Measurements from ENCODE around the gene PFDN6. TPM values are rescaled to one million over a fixed set of nuclear protein-coding genes. Genes with fewer than 3 reads are reported as not detected.
"Not testable (repeated sequence)": the region's sequence is repeated elsewhere in the genome, so short reads cannot be mapped to it uniquely, and the experiment has no call there.

PFDN6 gene
- total RNA-seq, 4 donors from 2014 or later = 23.6 to 39.8 (median 28.1) TPM; not detected in 1

- H3K27me3 ChIP-seq = no peaks in the 10 kb centered on the region
- DNase-seq = no peak
- intact Hi-C loops (cut with DNase I; ENCODE audit: low total_unique reads) = no loop called here
- peak overlapping the region in 2 of 4 donors; percentile 92 to 93 for H3K27ac ChIP-seq
- TF ChIP-seq POLR2AphosphoS5 (IDR thresholded peaks at IDR 0.05) (no peak), EP300 (IDR thresholded peaks at IDR 0.05; ENCODE audit: low read depth) (no peak), POLR2A (IDR thresholded peaks at IDR 0.05) (no peak)
- WGBS, 2 donors (ENCODE audit: low coverage in 1 of 2) = 86 to 89% methylated on average over 7 to 13 of the region's 13 CpGs
- no peaks in the 10 kb centered on the region for H3K36me3 ChIP-seq
- H3K4me1 ChIP-seq = peaks cover 12 to 27% (median 24%) of the 10 kb centered on the region in 4 donors
- in situ Hi-C loops (cut with MboI; ENCODE audit: low pct_ligation_motif_present in 1 of 4, low pct_unique_long_range_greater_than_20kb in 1 of 4, low sequenced_read_pairs in 3 of 4) = no loop called here
- H3K9me3 ChIP-seq = no peaks in the 10 kb centered on the region
- no peak overlapping the region for H3K4me3 ChIP-seq
These were observed 38.7 kb upstream of the PFDN6 start for GRCh38 chr6:33250731-33251130.

- no peaks in the 10 kb centered on the region for H3K27me3 ChIP-seq
- in situ Hi-C loops (cut with MboI; ENCODE audit: low pct_ligation_motif_present in 1 of 4, low pct_unique_long_range_greater_than_20kb in 1 of 4, low sequenced_read_pairs in 3 of 4) = no loop called here
These were observed 37.9 kb upstream of the PFDN6 start for GRCh38 chr6:33251395-33252012.

GRCh38 chr6:33252759-33253158 lies 36.6 kb upstream of the PFDN6 start:
- DNase-seq = no peak
- TF ChIP-seq POLR2AphosphoS5 (IDR thresholded peaks at IDR 0.05) (no peak), POLR2A (IDR thresholded peaks at IDR 0.05) (no peak), EP300 (IDR thresholded peaks at IDR 0.05; ENCODE audit: low read depth) (no peak)
- H3K36me3 ChIP-seq = no peaks in the 10 kb centered on the region
- H3K27ac ChIP-seq = no peak overlapping the region
- H3K4me3 ChIP-seq = no peak overlapping the region
- H3K27me3 ChIP-seq = no peaks in the 10 kb centered on the region
- intact Hi-C loops (cut with DNase I; ENCODE audit: low total_unique reads) = no loop called here
- H3K4me1 ChIP-seq = peaks cover 12 to 25% (median 24%) of the 10 kb centered on the region in 4 donors
- no peaks in the 10 kb centered on the region for H3K9me3 ChIP-seq
- in situ Hi-C loops (cut with MboI; ENCODE audit: low pct_ligation_motif_present in 1 of 4, low pct_unique_long_range_greater_than_20kb in 1 of 4, low sequenced_read_pairs in 3 of 4) = no loop called here

More at GRCh38 chr6:33251395-33252012, 37.9 kb upstream of the PFDN6 start:
- Histone ChIP-seq H3K9me3 (no peaks in the 10 kb centered on the region), H3K27ac (no peak overlapping the region), H3K4me3 (no peak overlapping the region), H3K36me3 (no peaks in the 10 kb centered on the region), H3K4me1 (peaks cover 12 to 27% (median 24%) of the 10 kb centered on the region in 4 donors)
- DNase-seq = no peak
- TF ChIP-seq EP300 (IDR thresholded peaks at IDR 0.05; ENCODE audit: low read depth) (no peak), POLR2A (IDR thresholded peaks at IDR 0.05) (no peak), CTCF (IDR thresholded peaks at IDR 0.05) (no peak)
- intact Hi-C loops (cut with DNase I; ENCODE audit: low total_unique reads) = no loop called here
- 81 to 90% methylated on average over 6 of the region's 6 CpGs for WGBS, 2 donors (ENCODE audit: low coverage in 1 of 2)

- Histone ChIP-seq H3K36me3 (no peaks in the 10 kb centered on the region), H3K27ac (no peak overlapping the region), H3K9me3 (no peaks in the 10 kb centered on the region), H3K4me3 (no peak overlapping the region), H3K27me3 (no peaks in the 10 kb centered on the region), H3K4me1 (peaks cover 8 to 12% (median 11%) of the 10 kb centered on the region in 4 donors)
- in situ Hi-C loops (cut with MboI; ENCODE audit: low pct_ligation_motif_present in 1 of 4, low pct_unique_long_range_greater_than_20kb in 1 of 4, low sequenced_read_pairs in 3 of 4) (no loop called here), intact Hi-C loops (cut with DNase I; ENCODE audit: low total_unique reads) (no loop called here)
- WGBS, 2 donors (ENCODE audit: low coverage in 1 of 2) = 94 to 96% methylated on average over 4 of the region's 4 CpGs
- no peak for TF ChIP-seq POLR2A (IDR thresholded peaks at IDR 0.05)
- DNase-seq = no peak
These were observed 34.8 kb upstream of the PFDN6 start for GRCh38 chr6:33254591-33254990.

GRCh38 chr6:33259032-33259431 lies 30.4 kb upstream of the PFDN6 start:
- in situ Hi-C loops (cut with MboI; ENCODE audit: low pct_ligation_motif_present in 1 of 4, low pct_unique_long_range_greater_than_20kb in 1 of 4, low sequenced_read_pairs in 3 of 4) (no loop called here), intact Hi-C loops (cut with DNase I; ENCODE audit: low total_unique reads) (no loop called here)
- Histone ChIP-seq H3K27me3 (no peaks in the 10 kb centered on the region), H3K4me1 (no peaks in the 10 kb centered on the region), H3K36me3 (peaks cover 0 to 10% (median 0%) of the 10 kb centered on the region in 4 donors), H3K9me3 (no peaks in the 10 kb centered on the region), H3K4me3 (no peak overlapping the region), H3K27ac (no peak overlapping the region)
- no peak for TF ChIP-seq CTCF (IDR thresholded peaks at IDR 0.05)
- TF ChIP-seq POLR2A (IDR thresholded peaks at IDR 0.05) = no peak
- WGBS, 2 donors (ENCODE audit: low coverage in 1 of 2) = 67 to 90% methylated on average over 1 to 5 of the region's 5 CpGs
- DNase-seq = no peak

GRCh38 chr6:33262490-33262889 lies 26.9 kb upstream of the PFDN6 start:
- H3K27ac ChIP-seq; H3K4me1 ChIP-seq; H3K27me3 ChIP-seq; in situ Hi-C loops (cut with MboI; ENCODE audit: low pct_ligation_motif_present in 1 of 4, low pct_unique_long_range_greater_than_20kb in 1 of 4, low sequenced_read_pairs in 3 of 4); H3K4me3 ChIP-seq; DNase-seq; intact Hi-C loops (cut with DNase I; ENCODE audit: low total_unique reads); H3K9me3 ChIP-seq: not testable (repeated sequence)
- 96% methylated on average over 3 of the region's 3 CpGs; no CpG with 5 or more reads in 1 of the 2 donors for WGBS, 2 donors (ENCODE audit: low coverage in 1 of 2)
- H3K36me3 ChIP-seq = peaks cover 0 to 38% (median 10%) of the 10 kb centered on the region in 4 donors
